GM10847 (cell line): ENCODE results near the gene MUC13.

ENCODE experiments used
- POLR2A ChIP-seq: IDR thresholded peaks from 2 replicates; pipeline ENCODE4 v1.6.1; 2011; ENCODE audit not compliant: insufficient read length; ENCODE audit errors: extremely low read depth

MUC13 gene

GRCh38 chr3:124962403-124962940 lies 27.9 kb upstream of the MUC13 start:
- TF ChIP-seq POLR2A, result no peak

GRCh38 chr3:124960698-124961097 lies 26.1 kb upstream of the MUC13 start:
- no peak for TF ChIP-seq POLR2A

- TF ChIP-seq POLR2A, result no peak
These were observed 25.6 kb upstream of the MUC13 start for GRCh38 chr3:124960105-124960504.

GRCh38 chr3:124952282-124952855 lies 17.8 kb upstream of the MUC13 start:
- no peak for TF ChIP-seq POLR2A

GRCh38 chr3:124951511-124952281 lies 17.1 kb upstream of the MUC13 start:
- TF ChIP-seq POLR2A, result no peak

GRCh38 chr3:124950026-124950425 lies 15.5 kb upstream of the MUC13 start:
- no peak for TF ChIP-seq POLR2A

DNA sequence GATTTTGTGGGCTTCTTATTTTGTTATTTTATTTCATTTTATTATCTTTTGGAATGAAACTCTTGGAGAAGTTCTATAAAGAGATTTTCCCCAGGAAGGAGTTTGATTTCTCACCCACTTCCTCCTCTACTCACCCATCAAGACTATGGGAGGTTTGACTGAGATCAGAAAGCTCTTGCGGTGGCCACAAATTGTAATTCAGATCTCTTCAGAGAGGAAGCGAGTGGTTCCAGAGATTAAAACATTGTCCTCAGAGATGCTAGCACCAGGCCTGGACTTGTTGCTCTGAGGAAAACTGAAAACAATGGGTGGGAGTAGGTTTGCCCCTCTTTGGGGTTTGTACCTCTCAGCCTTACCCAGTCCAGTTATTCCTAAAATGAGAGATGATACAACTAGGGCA lies 8.1 kb upstream of the MUC13 start:
- TF ChIP-seq POLR2A, result no peak

DNA sequence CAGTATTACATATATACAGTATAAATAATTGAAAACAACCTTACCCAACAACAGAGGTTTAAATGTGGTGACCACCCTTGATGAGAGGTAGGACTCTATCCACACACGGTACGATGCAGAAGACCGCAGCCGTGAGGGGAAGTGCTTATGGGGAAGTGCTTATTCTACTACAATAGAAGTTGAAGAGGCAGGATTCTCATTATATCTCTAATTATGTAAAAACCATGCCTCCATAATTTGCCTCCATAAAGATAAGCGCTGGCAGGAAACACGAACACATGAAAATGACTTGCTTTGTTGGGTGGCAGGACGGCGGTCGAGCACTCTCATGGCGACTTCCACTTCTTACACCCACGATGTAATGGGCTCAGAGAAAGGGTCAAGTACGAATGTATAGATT lies 7.2 kb upstream of the MUC13 start:
- TF ChIP-seq POLR2A, result no peak

DNA sequence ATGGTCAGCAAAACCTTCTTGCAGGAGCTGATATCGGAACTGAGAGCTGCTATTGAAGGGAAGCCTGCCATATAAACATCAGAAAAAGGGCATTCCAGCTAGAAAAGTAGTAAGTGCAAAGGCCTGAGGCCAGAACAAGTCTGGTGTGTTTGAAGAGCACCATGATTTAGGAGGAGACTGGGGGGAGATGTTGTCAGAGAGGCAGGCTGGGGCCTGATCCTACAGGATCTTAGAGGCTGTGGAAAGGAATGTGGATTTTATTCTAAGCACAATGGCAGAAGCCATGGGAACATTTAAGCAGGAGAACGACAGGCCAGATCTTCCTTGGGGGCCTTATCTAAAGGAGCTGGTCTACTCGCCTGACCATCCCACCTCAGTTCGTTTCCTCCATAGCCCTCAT lies 5.1 kb upstream of the MUC13 start:
- TF ChIP-seq POLR2A, result no peak

DNA sequence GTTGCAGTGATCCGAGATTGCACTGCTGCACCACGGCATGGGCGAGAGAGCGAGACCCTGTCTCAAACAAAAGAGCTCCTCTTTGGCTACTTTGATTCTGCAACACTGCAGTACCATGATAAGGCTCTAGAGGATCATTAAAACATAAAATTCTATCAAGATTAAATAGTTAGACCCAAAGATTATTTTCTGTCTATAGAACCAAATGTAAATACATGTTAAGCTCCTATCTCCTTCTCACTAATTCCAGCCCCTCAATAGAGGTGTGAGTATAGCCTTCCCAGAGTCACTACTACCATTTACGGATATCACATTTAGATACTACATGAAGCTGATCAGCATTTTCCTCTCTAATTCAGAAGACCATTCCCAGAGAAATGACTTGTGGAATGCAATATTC lies 4.3 kb upstream of the MUC13 start:
- TF ChIP-seq POLR2A, result no peak

GRCh38 chr3:124937049-124937448 lies 2.5 kb upstream of the MUC13 start:
- no peak for TF ChIP-seq POLR2A

DNA sequence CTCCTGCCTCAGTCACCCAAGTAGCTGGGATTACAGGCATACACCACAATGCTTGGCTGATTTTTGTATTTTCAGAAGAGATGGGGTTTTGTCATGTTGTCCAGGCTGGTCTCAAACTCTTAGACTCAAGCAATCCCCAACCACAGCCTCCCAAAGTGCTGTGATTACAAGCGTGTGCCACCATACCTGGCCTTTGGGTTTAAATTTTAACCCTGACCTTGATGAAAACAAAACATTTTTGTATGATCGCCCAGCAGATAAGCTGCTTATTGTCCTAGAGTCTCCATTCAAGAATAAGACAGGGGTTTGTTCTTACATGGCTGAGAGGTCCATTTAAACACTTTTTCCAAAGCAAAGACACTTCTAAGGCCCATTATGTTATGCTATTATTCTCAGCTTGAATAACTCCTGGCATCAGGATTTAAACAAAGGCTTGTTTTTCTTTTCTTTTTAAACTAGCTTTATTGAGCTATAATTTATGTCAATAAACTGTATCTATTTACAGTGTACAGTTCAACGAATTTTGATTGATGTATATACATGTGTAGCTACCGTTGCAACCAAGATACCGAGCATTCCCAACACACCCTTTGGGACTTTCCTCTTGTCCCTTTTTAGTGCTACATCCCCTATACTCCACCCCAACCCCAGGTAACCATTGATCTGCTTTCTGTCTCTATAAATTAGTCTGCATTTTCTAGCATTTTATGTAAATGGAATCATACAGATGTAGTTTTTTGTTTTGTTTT lies 1.4 kb upstream of the MUC13 start:
- TF ChIP-seq POLR2A, result no peak

DNA sequence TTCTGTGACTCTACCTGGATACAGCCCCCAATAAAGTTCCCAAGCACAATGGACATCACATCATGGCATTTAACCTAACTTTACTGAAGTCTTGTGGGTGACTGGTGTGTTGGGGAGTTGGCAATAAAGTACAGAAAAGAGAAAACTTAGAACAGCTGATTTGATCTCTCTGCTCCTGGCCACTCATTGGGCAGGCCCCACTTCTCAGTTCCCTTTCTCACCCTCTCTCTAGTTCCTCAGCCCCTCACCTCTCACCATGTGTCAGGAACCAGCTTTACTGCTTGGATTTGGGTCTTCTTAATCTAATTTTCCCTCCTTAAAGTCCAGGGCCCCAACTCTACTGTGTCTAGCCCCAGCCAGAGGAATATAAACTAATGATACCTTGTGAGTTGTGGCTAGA lies 713 bp upstream of the MUC13 start:
- TF ChIP-seq POLR2A, result no peak

DNA sequence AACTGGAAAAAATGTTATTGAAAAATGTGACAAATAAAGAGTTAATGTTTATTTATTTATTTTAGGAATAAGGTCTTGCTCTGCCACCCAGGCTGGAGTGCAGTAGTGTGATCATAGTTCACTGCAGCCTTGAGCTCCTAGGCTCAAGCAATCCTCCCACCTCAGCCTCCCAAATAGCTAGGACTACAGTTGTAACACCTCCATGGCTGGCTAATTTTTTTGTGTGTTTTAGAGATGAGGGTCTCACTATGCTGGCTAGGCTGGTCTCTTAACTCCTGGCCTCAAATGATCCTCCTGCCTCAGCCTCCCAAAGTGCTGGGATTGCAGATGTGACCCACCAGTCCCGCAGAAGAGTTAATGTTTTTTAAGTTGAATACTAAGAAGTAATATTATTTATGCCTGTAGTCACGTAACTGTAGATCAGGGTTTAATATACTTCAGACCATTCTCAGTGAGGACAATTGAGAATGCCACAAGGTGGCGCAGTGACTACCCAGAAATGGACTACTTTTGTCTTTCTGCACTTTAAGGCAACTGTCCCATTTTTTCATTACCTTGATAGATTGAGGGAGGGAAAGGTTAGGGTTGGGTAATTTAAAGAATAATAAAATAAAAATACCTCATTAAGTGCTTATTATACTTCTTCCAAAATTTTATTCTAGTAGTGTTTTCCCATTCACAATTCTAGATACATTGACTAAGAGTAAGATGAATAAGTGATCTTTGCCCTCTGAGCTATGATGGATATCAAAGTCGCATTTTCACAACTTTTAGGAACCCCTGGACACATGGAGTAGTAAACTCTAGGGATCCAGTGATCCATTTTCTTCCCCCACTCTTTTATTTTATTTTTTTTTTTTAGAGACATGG lies 6.0 kb downstream of the MUC13 start:
- no peak for TF ChIP-seq POLR2A

GRCh38 chr3:124927574-124928045 lies 6.9 kb downstream of the MUC13 start:
- no peak for TF ChIP-seq POLR2A

DNA sequence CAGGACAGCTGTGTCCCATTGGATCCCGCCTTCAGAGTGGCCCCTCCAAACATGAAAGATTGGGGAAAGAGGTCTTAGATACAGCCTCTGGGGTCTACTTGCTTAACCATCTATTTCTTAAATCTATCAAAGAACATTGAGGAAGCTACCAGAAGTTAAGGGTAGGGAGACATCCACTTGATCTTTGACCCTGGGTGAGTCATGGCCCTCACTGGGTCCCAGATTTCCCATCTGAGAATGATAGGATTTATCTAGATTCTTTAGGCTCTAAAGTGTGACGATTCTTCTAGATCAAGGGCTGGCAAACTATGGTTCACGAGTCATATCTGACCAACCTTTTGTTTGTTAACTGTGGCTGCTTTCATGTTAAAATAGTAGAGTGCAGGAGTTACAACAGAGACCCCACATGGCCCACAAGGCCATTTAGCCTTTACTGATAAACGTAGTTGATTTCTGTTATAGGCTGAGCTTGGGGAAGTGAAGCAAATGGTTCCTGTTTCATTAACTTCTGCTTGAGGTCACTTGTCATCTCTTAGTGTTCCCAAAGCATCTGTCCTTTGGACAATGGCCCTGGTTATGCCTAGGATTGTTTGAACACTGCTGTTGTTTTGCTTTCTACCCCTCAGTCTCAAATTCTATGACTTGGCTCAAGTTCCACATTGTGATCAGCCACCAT lies 8.0 kb downstream of the MUC13 start:
- no peak for TF ChIP-seq POLR2A
